PC-3 (cell line): Measurements from ENCODE around the gene CMTM4.

ENCODE experiments used
- CTCF ChIP-seq: fragments of 300-600 bp; sonication (generic); conservative IDR thresholded peaks from 2 replicates; pipeline ENCODE4 v1.5.1; 2017; ENCODE audit warnings: antibody characterized with exemption, low read depth, mild to moderate bottlenecking, low read length
- EZH2 ChIP-seq: fragments of 300-600 bp; sonication (generic); IDR thresholded peaks from one replicate; pipeline ENCODE4 v1.6.1; 2017; ENCODE audit warnings: antibody characterized with exemption, mild to moderate bottlenecking, low read length; ENCODE audit not compliant: unreplicated experiment

DNA sequence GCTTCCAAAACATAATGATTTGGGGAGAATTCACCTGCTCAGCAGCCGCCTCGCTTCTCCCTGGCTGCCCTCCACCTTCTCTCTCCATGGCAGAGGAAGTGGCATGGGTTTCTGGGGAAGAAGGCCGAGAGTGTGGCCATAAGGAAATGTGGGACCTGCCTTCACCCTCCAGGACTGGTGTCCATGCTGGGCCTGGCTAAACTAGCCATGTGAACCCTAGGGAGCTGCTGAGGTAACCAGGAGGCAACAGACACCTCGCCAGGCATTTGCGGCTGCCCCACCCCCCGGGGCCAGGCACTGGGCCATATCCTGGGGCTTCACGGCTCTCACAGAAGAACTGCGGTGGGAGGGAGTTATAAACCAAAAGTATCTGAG, 9.9 kb upstream of the CMTM4 start:
- TF ChIP-seq CTCF = no peak
- TF ChIP-seq EZH2 = no peak
